Measurements from ENCODE around the gene SLC12A8.
A peak's percentile ranks its signal among the peaks of the same experiment; 100 is the strongest.

SLC12A8 gene

DNA sequence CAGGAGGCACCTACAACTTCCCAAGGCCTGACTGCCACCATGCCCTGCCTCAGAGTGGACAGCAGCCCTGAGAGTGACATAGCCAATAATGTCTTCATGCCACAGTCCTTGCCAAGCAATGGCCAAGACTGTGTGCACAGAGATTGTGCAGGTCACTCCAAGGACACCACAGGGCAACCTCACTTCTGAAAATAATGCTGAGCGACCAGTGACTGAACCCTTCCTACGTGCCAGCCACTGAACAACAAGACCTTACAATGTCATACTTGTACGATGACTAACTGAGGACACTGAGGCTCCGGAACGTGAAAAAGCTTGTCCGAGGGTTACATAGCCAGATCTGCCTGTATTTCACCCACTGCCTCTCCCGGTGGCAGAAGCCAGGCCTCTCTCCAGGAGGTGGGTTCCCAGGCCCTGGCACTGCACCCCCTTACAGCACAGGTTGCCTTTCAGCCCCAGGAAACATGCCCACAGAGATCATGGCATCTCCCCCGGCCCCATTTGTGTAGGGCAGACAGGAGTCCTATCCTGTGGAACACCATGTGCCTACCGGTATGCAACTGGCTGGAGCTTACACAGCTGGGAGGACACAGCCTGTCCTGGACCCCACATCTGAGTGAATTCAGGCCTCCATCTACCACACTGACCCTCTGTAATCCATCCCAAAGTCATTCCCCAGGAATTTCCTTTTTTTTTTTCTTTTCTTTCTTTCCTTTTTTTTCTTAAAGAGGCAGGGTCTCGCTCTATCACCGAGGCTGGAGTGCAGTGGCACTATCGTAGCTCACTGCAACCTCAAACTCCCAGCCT, 72.3 kb downstream of the SLC12A8 start:
- Histone ChIP-seq H2BK5ac (ENCODE audit: low read length) (no peak overlapping the region), H3K4ac (ENCODE audit: low read length) (no peak overlapping the region), H3K4me3 (ENCODE audit: low read length in 2 of 2) (no peak overlapping the region), H3K9ac (ENCODE audit: low read depth, low read length, poor library complexity) (peak overlapping the region; percentile 52), H3K27me3 (ENCODE audit: control insufficient read depth in 3 of 3, insufficient read depth in 3 of 3, low read depth in 1 of 3, low read length in 3 of 3) (peaks cover 0 to 4% (median 0%) of the 10 kb centered on the region in 3 experiments), H3K36me3 (replicated peaks in 1 of 2; ENCODE audit: control insufficient read depth in 2 of 2, insufficient read depth in 2 of 2, low read length in 2 of 2) (no peaks in the 10 kb centered on the region), H2BK120ac (ENCODE audit: low read depth, low read length) (no peak overlapping the region), H2BK15ac (ENCODE audit: low read length) (no peak overlapping the region), H4K91ac (ENCODE audit: low read depth, low read length, poor library complexity) (no peak overlapping the region), H3K4me1 (ENCODE audit: control insufficient read depth in 2 of 2, insufficient read depth in 1 of 2, low read depth in 1 of 2, low read length in 2 of 2) (peaks cover 23 to 27% of the 10 kb centered on the region in 2 donors), H3K4me2 (ENCODE audit: insufficient read depth, low read length, poor library complexity, severe bottlenecking) (no peak overlapping the region), H3K27ac (replicated peaks; ENCODE audit: low read length) (no peak overlapping the region), H3K23ac (ENCODE audit: low read depth, low read length, poor library complexity) (no peak overlapping the region), H2AK5ac (ENCODE audit: low read depth, low read length) (no peak overlapping the region), H3K9me3 (replicated peaks in 1 of 2; ENCODE audit: control insufficient read depth in 2 of 2, insufficient read depth in 1 of 2, low read depth in 1 of 2, low read length in 2 of 2) (peaks cover 0 to 10% of the 10 kb centered on the region in 2 donors), H3K79me1 (ENCODE audit: low read depth, low read length) (no peaks in the 10 kb centered on the region), H2BK12ac (ENCODE audit: low read length) (no peak overlapping the region), H4K8ac (ENCODE audit: low read depth, low read length) (no peak overlapping the region), H3K14ac (ENCODE audit: low read length) (no peak overlapping the region), H3K18ac (ENCODE audit: low read length) (no peak overlapping the region), H2AFZ (ENCODE audit: low read length) (no peak overlapping the region)
- WGBS, 2 donors (ENCODE audit: extremely low coverage in 2 of 2, insufficient read length in 2 of 2, insufficient replicate concordance in 1 of 2), result no CpG with 5 or more reads among the region's 12 CpGs
- no peak for DNase-seq (ENCODE audit: low spot score)

DNA sequence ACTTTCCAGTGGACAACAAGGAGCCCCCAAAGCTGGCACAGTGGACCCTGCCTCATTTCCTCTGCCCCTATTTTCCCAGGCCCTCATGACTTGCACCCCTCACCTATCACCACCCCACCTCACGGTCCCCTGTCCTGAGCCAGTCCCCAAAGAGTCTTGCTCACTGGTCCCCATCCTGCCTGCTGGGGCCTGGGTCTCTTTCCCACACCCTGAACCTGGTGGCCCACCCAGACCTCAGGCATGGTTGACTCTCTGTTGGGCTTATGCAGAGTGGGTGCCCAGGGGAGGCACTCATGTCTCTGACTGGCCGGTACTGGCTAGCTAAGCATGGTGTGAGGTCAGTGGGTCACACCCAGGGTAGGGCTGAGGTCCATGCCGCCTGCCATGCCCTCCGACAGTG, 73.2 kb downstream of the SLC12A8 start:
- no peak overlapping the region for H2BK15ac ChIP-seq (ENCODE audit: low read length)
- no peak overlapping the region for H2BK12ac ChIP-seq (ENCODE audit: low read length)
- no peak overlapping the region for H2BK120ac ChIP-seq (ENCODE audit: low read depth, low read length)
- no peak overlapping the region for H3K4ac ChIP-seq (ENCODE audit: low read length)
- peaks cover 20% of the 10 kb centered on the region in 2 donors for H3K4me1 ChIP-seq (ENCODE audit: control insufficient read depth in 2 of 2, insufficient read depth in 1 of 2, low read depth in 1 of 2, low read length in 2 of 2)
- peak overlapping the region; percentile 49 for H4K91ac ChIP-seq (ENCODE audit: low read depth, low read length, poor library complexity)
- no peak for DNase-seq (ENCODE audit: low spot score)
- no peak overlapping the region for H3K27ac ChIP-seq (replicated peaks; ENCODE audit: low read length)
- H3K4me2 ChIP-seq (ENCODE audit: insufficient read depth, low read length, poor library complexity, severe bottlenecking), result no peak overlapping the region
- H2BK5ac ChIP-seq (ENCODE audit: low read length), result no peak overlapping the region
- no peak overlapping the region for H3K4me3 ChIP-seq (ENCODE audit: low read length in 2 of 2)
- no peak overlapping the region for H4K8ac ChIP-seq (ENCODE audit: low read depth, low read length)
- no peak overlapping the region for H3K23ac ChIP-seq (ENCODE audit: low read depth, low read length, poor library complexity)
- peak overlapping the region; percentile 11 for H3K18ac ChIP-seq (ENCODE audit: low read length)
- H3K14ac ChIP-seq (ENCODE audit: low read length), result no peak overlapping the region
- WGBS, 2 donors (ENCODE audit: extremely low coverage in 2 of 2, insufficient read length in 2 of 2, insufficient replicate concordance in 1 of 2), result no CpG with 5 or more reads among the region's 4 CpGs
- no peak overlapping the region for H3K9ac ChIP-seq (ENCODE audit: low read depth, low read length, poor library complexity)
- no peaks in the 10 kb centered on the region for H3K36me3 ChIP-seq (replicated peaks in 1 of 2; ENCODE audit: control insufficient read depth in 2 of 2, insufficient read depth in 2 of 2, low read length in 2 of 2)
- peak overlapping the region; percentile 77 for H2AK5ac ChIP-seq (ENCODE audit: low read depth, low read length)
- H2AFZ ChIP-seq (ENCODE audit: low read length), result no peak overlapping the region
- H3K79me1 ChIP-seq (ENCODE audit: low read depth, low read length), result no peaks in the 10 kb centered on the region
- peaks cover 0 to 4% (median 0%) of the 10 kb centered on the region in 3 experiments for H3K27me3 ChIP-seq (ENCODE audit: control insufficient read depth in 3 of 3, insufficient read depth in 3 of 3, low read depth in 1 of 3, low read length in 3 of 3)
- peaks cover 0 to 10% of the 10 kb centered on the region in 2 donors for H3K9me3 ChIP-seq (replicated peaks in 1 of 2; ENCODE audit: control insufficient read depth in 2 of 2, insufficient read depth in 1 of 2, low read depth in 1 of 2, low read length in 2 of 2)

DNA sequence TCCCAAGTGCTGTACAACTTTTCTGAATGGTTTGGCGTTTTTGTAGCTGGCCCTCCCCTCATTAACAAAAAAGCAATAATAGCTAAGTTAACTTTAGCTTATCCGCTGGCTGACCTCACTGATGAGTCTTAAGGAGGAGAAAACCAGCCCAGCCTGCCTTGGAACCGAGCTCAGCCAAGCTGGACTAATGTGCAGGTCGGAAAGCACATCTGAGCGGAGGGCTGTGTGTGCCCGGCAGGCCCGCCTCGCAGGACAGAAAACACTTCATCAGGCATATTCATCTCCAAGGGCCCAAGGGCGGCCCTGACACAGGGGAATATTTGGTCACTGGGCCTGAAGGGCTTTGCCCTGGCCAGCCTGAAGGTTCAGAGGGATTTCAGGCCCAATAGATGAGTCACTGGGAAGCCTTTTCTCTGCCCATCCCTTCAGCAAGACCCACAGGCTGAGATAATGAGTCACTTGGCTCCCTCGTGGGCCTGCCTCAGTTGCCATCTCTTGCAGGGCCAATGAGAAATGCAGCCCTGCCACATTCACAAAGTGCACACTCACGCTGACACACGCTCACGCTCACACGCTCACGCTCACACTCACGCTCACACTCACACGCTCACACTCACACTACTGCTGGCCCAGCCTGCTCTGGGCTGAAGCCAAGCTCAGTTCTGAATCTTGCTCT, 75.1 kb downstream of the SLC12A8 start:
- Histone ChIP-seq H3K18ac (ENCODE audit: low read length) (no peak overlapping the region), H2AK5ac (ENCODE audit: low read depth, low read length) (peak overlapping the region; percentile 83), H3K23ac (ENCODE audit: low read depth, low read length, poor library complexity) (peak overlapping the region; percentile 94), H3K14ac (ENCODE audit: low read length) (no peak overlapping the region), H4K91ac (ENCODE audit: low read depth, low read length, poor library complexity) (no peak overlapping the region), H3K27ac (replicated peaks; ENCODE audit: low read length) (no peak overlapping the region), H3K4me2 (ENCODE audit: insufficient read depth, low read length, poor library complexity, severe bottlenecking) (no peak overlapping the region), H3K4me3 (ENCODE audit: low read length in 2 of 2) (no peak overlapping the region), H3K9ac (ENCODE audit: low read depth, low read length, poor library complexity) (peak overlapping the region; percentile 75), H2BK12ac (ENCODE audit: low read length) (peak overlapping the region; percentile 33), H3K4me1 (ENCODE audit: control insufficient read depth in 2 of 2, insufficient read depth in 1 of 2, low read depth in 1 of 2, low read length in 2 of 2) (peaks cover 5 to 11% of the 10 kb centered on the region in 2 donors), H4K8ac (ENCODE audit: low read depth, low read length) (no peak overlapping the region), H2BK5ac (ENCODE audit: low read length) (peak overlapping the region; percentile 47), H3K79me1 (ENCODE audit: low read depth, low read length) (no peaks in the 10 kb centered on the region), H2AFZ (ENCODE audit: low read length) (no peak overlapping the region), H3K9me3 (replicated peaks in 1 of 2; ENCODE audit: control insufficient read depth in 2 of 2, insufficient read depth in 1 of 2, low read depth in 1 of 2, low read length in 2 of 2) (peaks cover 0 to 4% of the 10 kb centered on the region in 2 donors), H2BK15ac (ENCODE audit: low read length) (no peak overlapping the region), H3K36me3 (replicated peaks in 1 of 2; ENCODE audit: control insufficient read depth in 2 of 2, insufficient read depth in 2 of 2, low read length in 2 of 2) (no peaks in the 10 kb centered on the region), H2BK120ac (ENCODE audit: low read depth, low read length) (peak overlapping the region; percentile 36), H3K27me3 (ENCODE audit: control insufficient read depth in 3 of 3, insufficient read depth in 3 of 3, low read depth in 1 of 3, low read length in 3 of 3) (peaks cover 0 to 4% (median 0%) of the 10 kb centered on the region in 3 experiments), H3K4ac (ENCODE audit: low read length) (no peak overlapping the region)
- no peak for DNase-seq (ENCODE audit: low spot score)
- WGBS, 2 donors (ENCODE audit: extremely low coverage in 2 of 2, insufficient read length in 2 of 2, insufficient replicate concordance in 1 of 2), result 100% methylated on average over 7 of the region's 17 CpGs; no CpG with 5 or more reads in 1 of the 2 donors

DNA sequence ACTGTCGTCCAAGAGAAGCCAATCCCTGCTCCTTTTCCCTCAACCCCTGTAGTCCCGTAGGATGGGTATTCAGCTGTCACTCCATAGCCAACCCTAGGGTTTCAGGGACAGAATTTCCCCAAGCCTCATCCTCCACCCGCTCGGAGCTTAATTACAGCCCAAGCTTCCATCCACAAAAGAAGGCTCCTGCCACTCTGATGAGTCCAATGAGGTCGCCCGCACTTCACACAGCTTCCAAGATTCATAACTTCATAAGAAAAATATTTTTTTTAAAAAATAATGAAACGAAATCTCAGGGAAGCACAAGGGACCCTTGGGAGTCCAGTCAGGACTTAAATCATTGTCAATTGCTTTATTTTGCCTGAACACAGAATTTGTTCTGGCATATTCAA, 75.6 kb downstream of the SLC12A8 start:
- no peak overlapping the region for H2AFZ ChIP-seq (ENCODE audit: low read length)
- no peak for DNase-seq (ENCODE audit: low spot score)
- no peak overlapping the region for H3K4me3 ChIP-seq (ENCODE audit: low read length in 2 of 2)
- H3K27ac ChIP-seq (replicated peaks; ENCODE audit: low read length), result no peak overlapping the region
- H3K36me3 ChIP-seq (replicated peaks in 1 of 2; ENCODE audit: control insufficient read depth in 2 of 2, insufficient read depth in 2 of 2, low read length in 2 of 2), result no peaks in the 10 kb centered on the region
- no peak overlapping the region for H4K91ac ChIP-seq (ENCODE audit: low read depth, low read length, poor library complexity)
- H3K79me1 ChIP-seq (ENCODE audit: low read depth, low read length), result no peaks in the 10 kb centered on the region
- H3K4me2 ChIP-seq (ENCODE audit: insufficient read depth, low read length, poor library complexity, severe bottlenecking), result no peak overlapping the region
- no peak overlapping the region for H4K8ac ChIP-seq (ENCODE audit: low read depth, low read length)
- no peak overlapping the region for H3K18ac ChIP-seq (ENCODE audit: low read length)
- no peak overlapping the region for H3K4ac ChIP-seq (ENCODE audit: low read length)
- WGBS, 2 donors (ENCODE audit: extremely low coverage in 2 of 2, insufficient read length in 2 of 2, insufficient replicate concordance in 1 of 2), result no CpG with 5 or more reads among the region's 7 CpGs
- no peak overlapping the region for H2BK5ac ChIP-seq (ENCODE audit: low read length)
- H3K9ac ChIP-seq (ENCODE audit: low read depth, low read length, poor library complexity), result no peak overlapping the region
- peaks cover 5 to 7% of the 10 kb centered on the region in 2 donors for H3K4me1 ChIP-seq (ENCODE audit: control insufficient read depth in 2 of 2, insufficient read depth in 1 of 2, low read depth in 1 of 2, low read length in 2 of 2)
- no peak overlapping the region for H3K23ac ChIP-seq (ENCODE audit: low read depth, low read length, poor library complexity)
- no peak overlapping the region for H3K14ac ChIP-seq (ENCODE audit: low read length)
- no peak overlapping the region for H2AK5ac ChIP-seq (ENCODE audit: low read depth, low read length)
- H3K9me3 ChIP-seq (replicated peaks in 1 of 2; ENCODE audit: control insufficient read depth in 2 of 2, insufficient read depth in 1 of 2, low read depth in 1 of 2, low read length in 2 of 2), result peaks cover 0 to 3% of the 10 kb centered on the region in 2 donors
- H2BK15ac ChIP-seq (ENCODE audit: low read length), result no peak overlapping the region
- no peak overlapping the region for H2BK12ac ChIP-seq (ENCODE audit: low read length)
- H2BK120ac ChIP-seq (ENCODE audit: low read depth, low read length), result no peak overlapping the region
- H3K27me3 ChIP-seq (ENCODE audit: control insufficient read depth in 3 of 3, insufficient read depth in 3 of 3, low read depth in 1 of 3, low read length in 3 of 3), result peaks cover 0 to 4% (median 0%) of the 10 kb centered on the region in 3 experiments

Data from neuronal stem cell (in vitro differentiated cells).